HCT116 (cell line): ENCODE data around the gene SHC4. TPM values are rescaled to one million over a fixed set of nuclear protein-coding genes. Genes with fewer than 3 reads are reported as not detected.

Experiments used
- ATAC-seq: fragments of 200-7000 bp; cut with Tn5 transposase; 2 replicates; pipeline ENCODE4 v1.9.1; 2020; ENCODE audit warnings: mild to moderate bottlenecking, moderate library complexity
- BruUV-seq: library from RNA; stranded (reverse); fragments of 400-500 nt; replicated peaks from 2 replicates; lab custom pipeline; 2021; lab: Mats Ljungman, UMichigan
- CTCF ChIA-PET: fragments of 300-600 bp; sonication (Branson Sonifier 250); formaldehyde crosslinking; loops from one replicate; lab custom pipeline; 2021; ENCODE audit warnings: antibody characterized with exemption; lab: Charles Lee
- POLR2A ChIA-PET: fragments of 300-600, 350-600 bp; sonication (Branson Sonifier 250); formaldehyde crosslinking; loops from one replicate; lab custom pipeline; 2021; ENCODE audit warnings: antibody characterized with exemption; lab: Charles Lee
- RAD21 ChIA-PET, 2 experiments: fragments of 300-600 bp; sonication (Branson Sonifier 250); formaldehyde crosslinking; loops; one replicate each; lab custom pipeline; 2023; ENCODE audit warnings: low total read pairs in 2 of 2; ENCODE audit not compliant: uncharacterized antibody in 2 of 2, unreplicated experiment in 2 of 2, low non-redundant PET in 1 of 2; lab: Charles Lee
- DNase-seq: peaks from one replicate; pipeline ENCODE4 v3.0.0-alpha.2; 2010; ENCODE audit warnings: low read depth, low spot score
- H2AFZ ChIP-seq: fragments of 200-600 bp; shearing (Covaris generic), sonication (generic); 2 replicates; pipeline ENCODE4 v1.6.1; 2017; ENCODE audit warnings: low read depth, mixed run types, mixed read lengths, antibody characterized with exemption, low read length; ENCODE audit not compliant: poor library complexity, severe bottlenecking
- H3K27ac ChIP-seq: 2 replicates; pipeline ENCODE4 v1.5.1; 2012; ENCODE audit warnings: low read depth, low read length
- H3K27me3 ChIP-seq: fragments of 200-600 bp; sonication (generic); 2 replicates; pipeline ENCODE4 v1.6.1; 2016; ENCODE audit warnings: mixed run types, low read length, mixed read lengths; ENCODE audit not compliant: insufficient read depth
- H3K36me3 ChIP-seq, 2 experiments: fragments of 200-500 bp in 1 of 2; fragments of 200-600 bp in 1 of 2; sonication (Bioruptor generic) in 1 of 2; sonication (generic) in 1 of 2; 2 replicates each; pipeline versions ENCODE4 v1.5.1 to v1.6.1; 2014 to 2016; ENCODE audit warnings: low read length in 2 of 2, inconsistent platforms in 1 of 2, mixed read lengths in 1 of 2, mixed run types in 1 of 2; ENCODE audit not compliant: insufficient read depth in 2 of 2, control insufficient read depth in 1 of 2
- H3K4me1 ChIP-seq, 2 experiments: fragments of 200-600 bp in 1 of 2; sonication (generic) in 1 of 2; 2 replicates each; pipeline versions ENCODE4 v1.5.1 to v1.6.1; 2012 to 2017; ENCODE audit warnings: low read length in 2 of 2, inconsistent platforms in 1 of 2, mild to moderate bottlenecking in 1 of 2, mixed read lengths in 1 of 2, mixed run types in 1 of 2, moderate library complexity in 1 of 2; ENCODE audit not compliant: insufficient read depth in 2 of 2, control insufficient read depth in 1 of 2
- H3K4me2 ChIP-seq: fragments of 200-600 bp; sonication (generic); 2 replicates; pipeline ENCODE4 v1.6.1; 2017; ENCODE audit warnings: mixed run types, low read length, mixed read lengths
- H3K4me3 ChIP-seq, 2 experiments: fragments of 200-600 bp in 1 of 2; sonication (generic) in 1 of 2; replicated peaks in 1 of 2; 2 replicates each; pipeline ENCODE4 v1.5.1; 2011 to 2016; ENCODE audit warnings: low read length in 2 of 2, control low read depth in 1 of 2, low read depth in 1 of 2, mild to moderate bottlenecking in 1 of 2, mixed read lengths in 1 of 2, mixed run types in 1 of 2
- H3K79me2 ChIP-seq: fragments of 200-600 bp; sonication (generic); 2 replicates; pipeline ENCODE4 v1.6.1; 2017; ENCODE audit warnings: mild to moderate bottlenecking, mixed run types, low read length, moderate library complexity, mixed read lengths; ENCODE audit not compliant: insufficient read depth
- H3K9ac ChIP-seq: fragments of 200-600 bp; sonication (generic); 2 replicates; pipeline ENCODE4 v1.6.1; 2016; ENCODE audit warnings: low read length, mixed read lengths
- H3K9me2 ChIP-seq: fragments of 200-600 bp; sonication (generic), shearing (Covaris generic); 2 replicates; pipeline ENCODE4 v1.6.1; 2017; ENCODE audit warnings: mixed run types, mild to moderate bottlenecking, moderate library complexity; ENCODE audit not compliant: insufficient read depth
- H3K9me3 ChIP-seq, 2 experiments: fragments of 200-500 bp in 1 of 2; fragments of 200-600 bp in 1 of 2; sonication (Bioruptor generic) in 1 of 2; sonication (generic) in 1 of 2; 2 replicates each; pipeline ENCODE4 v1.6.1; 2014 to 2017; ENCODE audit warnings: low read length in 2 of 2, mixed read lengths in 2 of 2, inconsistent platforms in 1 of 2, low read depth in 1 of 2, mild to moderate bottlenecking in 1 of 2, mixed run types in 1 of 2, moderate library complexity in 1 of 2; ENCODE audit not compliant: control insufficient read depth in 1 of 2, insufficient read depth in 1 of 2
- H4K20me1 ChIP-seq: fragments of 200-600 bp; sonication (generic), shearing (Covaris generic); 2 replicates; pipeline ENCODE4 v1.6.1; 2017; ENCODE audit warnings: mixed run types, mild to moderate bottlenecking, moderate library complexity; ENCODE audit not compliant: insufficient read depth
- ATF3 ChIP-seq: IDR thresholded peaks from 2 replicates; pipeline ENCODE4 v1.6.1; 2012
- CBX3 ChIP-seq: IDR thresholded peaks from 2 replicates; pipeline ENCODE4 v1.6.1; 2012; ENCODE audit warnings: low read depth
- CEBPB ChIP-seq: IDR thresholded peaks from 2 replicates; pipeline ENCODE4 v1.6.1; 2012; ENCODE audit warnings: low read depth
- CTCF ChIP-seq, 3 experiments: fragments of 200-600 bp in 1 of 3; sonication (generic) in 1 of 3; IDR thresholded peaks in 2 of 3; conservative IDR thresholded peaks in 1 of 3; 2 replicates each; pipeline ENCODE4 v1.5.1; 2012 to 2017; ENCODE audit warnings: low read depth in 2 of 3, low read length in 2 of 3, antibody characterized with exemption in 1 of 3, borderline replicate concordance in 1 of 3, control low read depth in 1 of 3, mild to moderate bottlenecking in 1 of 3, mixed read lengths in 1 of 3, mixed run types in 1 of 3, moderate library complexity in 1 of 3; ENCODE audit not compliant: insufficient read depth in 1 of 3
- EGR1 ChIP-seq: IDR thresholded peaks from 2 replicates; pipeline ENCODE4 v1.6.1; 2012; ENCODE audit warnings: low read depth
- ELF1 ChIP-seq: IDR thresholded peaks from 2 replicates; pipeline ENCODE4 v1.6.1; 2012; ENCODE audit warnings: low read depth, borderline replicate concordance
- EZH2 ChIP-seq: fragments of 200-600 bp; sonication (generic); IDR thresholded peaks from 2 replicates; pipeline ENCODE4 v1.6.1; 2017; ENCODE audit warnings: antibody characterized with exemption, mixed run types
- EZH2phosphoT487 ChIP-seq: fragments of 200-600 bp; IDR thresholded peaks from 2 replicates; pipeline ENCODE4 v1.6.1; 2018; ENCODE audit warnings: antibody characterized with exemption, borderline replicate concordance
- FOSL1 ChIP-seq: IDR thresholded peaks from 2 replicates; pipeline ENCODE4 v1.6.1; 2012; ENCODE audit warnings: low read depth
- POLR2A ChIP-seq: IDR thresholded peaks from 2 replicates; pipeline ENCODE4 v1.7.0; 2011; ENCODE audit warnings: borderline replicate concordance; ENCODE audit not compliant: insufficient read depth, insufficient read length; ENCODE audit errors: extremely low read depth
- POLR2AphosphoS5 ChIP-seq: IDR thresholded peaks from 2 replicates; pipeline ENCODE4 v1.6.1; 2011; ENCODE audit warnings: mild to moderate bottlenecking, low read depth, low read length, moderate library complexity
- RAD21 ChIP-seq: IDR thresholded peaks from 2 replicates; pipeline ENCODE4 v1.6.1; 2012; ENCODE audit warnings: low read depth, mild to moderate bottlenecking
- REST ChIP-seq: IDR thresholded peaks from 2 replicates; pipeline ENCODE4 v1.6.1; 2012; ENCODE audit warnings: low read depth
- SP1 ChIP-seq: IDR thresholded peaks from 2 replicates; pipeline ENCODE4 v1.6.1; 2012; ENCODE audit warnings: low read depth
- TCF7L2 ChIP-seq: IDR thresholded peaks from 2 replicates; pipeline ENCODE4 v1.7.0; 2011; ENCODE audit warnings: borderline replicate concordance, inconsistent platforms; ENCODE audit not compliant: insufficient read depth, insufficient read length; ENCODE audit errors: extremely low read depth
- YY1 ChIP-seq: IDR thresholded peaks from 2 replicates; pipeline ENCODE4 v1.6.1; 2011; ENCODE audit warnings: low read length, low read depth, moderate library complexity, mild to moderate bottlenecking; ENCODE audit not compliant: insufficient replicate concordance; ENCODE audit errors: extremely low read depth
- ZFX ChIP-seq: fragments of 450-650 bp; IDR thresholded peaks from 2 replicates; pipeline ENCODE4 v1.6.1; 2017
- ZNF274 ChIP-seq: fragments of 200-500 bp; sonication (Bioruptor generic); IDR thresholded peaks from 2 replicates; pipeline ENCODE4 v1.6.1; 2014; ENCODE audit warnings: mild to moderate bottlenecking, low read depth, low read length, inconsistent platforms
- intact Hi-C: fragments of 100-400 bp; cut with micrococcal nuclease; formaldehyde crosslinking; loops from 2 replicates; pipeline ENCODE4 v1.10.0; 2022
- total RNA-seq: library from RNA; stranded (reverse); gene quantifications from one replicate; pipeline ENCODE4 v1.2.1, GENCODE V29; 2021; ENCODE audit not compliant: unreplicated experiment

The SHC4 gene
- total RNA-seq, 1 experiment from 2014 or later = 0.44 TPM

- Histone ChIP-seq H3K4me1 (peaks cover 7 to 14% of the 10 kb centered on the region in 2 experiments; a peak in 2 of 4 replicates), H2AFZ (no peak overlapping the region), H3K9ac (no peak overlapping the region), H3K27ac (no peak overlapping the region), H4K20me1 (no peaks in the 10 kb centered on the region), H3K4me2 (no peak overlapping the region), H3K9me2 (no peaks in the 10 kb centered on the region), H3K36me3 (no peaks in the 10 kb centered on the region), H3K27me3 (no peaks in the 10 kb centered on the region), H3K79me2 (no peaks in the 10 kb centered on the region), H3K4me3 (no peak overlapping the region), H3K9me3 (no peaks in the 10 kb centered on the region)
- no TSS peak for BruUV-seq
- DNase-seq (no peak), ATAC-seq (no peak)
- ChIA-PET CTCF (no interaction called here), POLR2A (no interaction called here), RAD21 (no interaction called here)
- intact Hi-C loops = no loop called here
- TF ChIP-seq POLR2A (no peak), REST (no peak), EGR1 (no peak), ZFX (no peak), ELF1 (no peak), YY1 (no peak), EZH2phosphoT487 (no peak), SP1 (no peak), FOSL1 (no peak), CTCF (IDR thresholded peaks at IDR 0.05 in 2 of 3, conservative IDR thresholded peaks at IDR 0.05 in 1 of 3; ENCODE audit: borderline replicate concordance in 1 of 3, insufficient read depth in 1 of 3, low read depth in 2 of 3, low read length in 2 of 3) (no peak), POLR2AphosphoS5 (no peak), TCF7L2 (no peak), RAD21 (no peak), EZH2 (no peak), CEBPB (no peak), CBX3 (no peak), ZNF274 (no peak), ATF3 (no peak)
Observed at GRCh38 chr15:48929661-48930060, 34.1 kb downstream of the SHC4 start.
